A549 (cell line): ENCODE results near the gene LITAFD. TPM values are rescaled to one million over a fixed set of nuclear protein-coding genes. Genes with fewer than 3 reads are reported as not detected.
"Not testable (repeated sequence)": the region's sequence is repeated elsewhere in the genome, so short reads cannot be mapped to it uniquely, and the experiment has no call there.

Experiments
- ATAC-seq, 2 experiments: fragments of 200-7000 bp in 1 of 2; fragments of >200 bp in 1 of 2; cut with Nextera tagmentation in 1 of 2; cut with Tn5 transposase in 1 of 2; 3 replicates each; pipeline versions ENCODE4 v1.8.0 to v1.9.1; 2018 to 2020; ENCODE audit warnings: mild to moderate bottlenecking in 1 of 2, moderate library complexity in 1 of 2
- CTCF ChIA-PET: fragments of 300-600 bp; sonication (Branson Sonifier 250); formaldehyde crosslinking; extraction: SDS; loops from one replicate; lab custom pipeline; 2021; ENCODE audit warnings: antibody characterized with exemption, inconsistent platforms; lab: Yijun Ruan, JAX
- POLR2A ChIA-PET: fragments of 350-600 bp; formaldehyde crosslinking; extraction: SDS; loops from one replicate; lab custom pipeline; 2021; ENCODE audit warnings: antibody characterized with exemption, inconsistent platforms; lab: Yijun Ruan, JAX
- DNase-seq, 2 experiments: peaks; one replicate each; pipeline versions ENCODE4 v3.0.0 to v3.0.0-alpha.2; 2011 to 2016; ENCODE audit warnings: low read depth in 1 of 2, low spot score in 1 of 2
- FAIRE-seq: peaks from 2 replicates; lab custom pipeline; 2011; peaks lifted over from hg19 to GRCh38; lab: Jason Lieb, UNC
- H3K27ac ChIP-seq, 2 experiments: fragments of >200 bp; sonication (Bioruptor Twin); formaldehyde crosslinking; 3 replicates each; pipeline ENCODE4 v1.5.1; 2016 to 2017
- H3K4me1 ChIP-seq: fragments of >200 bp; sonication (Bioruptor Twin); formaldehyde crosslinking; 3 replicates; pipeline ENCODE4 v1.6.1; 2016
- H3K4me2 ChIP-seq: fragments of >200 bp; sonication (Bioruptor Twin); formaldehyde crosslinking; 3 replicates; pipeline ENCODE4 v1.6.1; 2016
- H3K4me3 ChIP-seq: fragments of >200 bp; sonication (Bioruptor Twin); formaldehyde crosslinking; 3 replicates; pipeline ENCODE4 v1.5.1; 2016
- H3K9me3 ChIP-seq: fragments of >200 bp; sonication (Bioruptor Twin); formaldehyde crosslinking; 3 replicates; pipeline ENCODE4 v1.6.1; 2016
- CBX8 ChIP-seq: fragments of 200-600 bp; sonication (generic); IDR thresholded peaks from 2 replicates; pipeline ENCODE4 v1.6.1; 2016
- KDM1A ChIP-seq: fragments of 200-600 bp; sonication (generic); IDR thresholded peaks from 2 replicates; pipeline ENCODE4 v1.6.1; 2016; ENCODE audit warnings: low read depth, mild to moderate bottlenecking
- NR3C1 ChIP-seq: fragments of >200 bp; sonication (Bioruptor Twin); formaldehyde crosslinking; IDR thresholded peaks from 3 replicates; pipeline ENCODE4 v1.6.1; 2017
- PHF8 ChIP-seq: fragments of 200-600 bp; sonication (generic); IDR thresholded peaks from 2 replicates; pipeline ENCODE4 v1.6.1; 2016; ENCODE audit warnings: low read depth, mild to moderate bottlenecking, antibody characterized with exemption, moderate library complexity, borderline replicate concordance
- POLR2AphosphoS2 ChIP-seq: conservative IDR thresholded peaks from 2 replicates; pipeline ENCODE4 v1.6.1; 2012; ENCODE audit warnings: low read length, improper control_type of control experiment, inconsistent platforms
- ZFP36 ChIP-seq: fragments of 450-650 bp; IDR thresholded peaks from 2 replicates; pipeline ENCODE4 v1.6.1; 2014; ENCODE audit warnings: borderline replicate concordance; ENCODE audit not compliant: partially characterized antibody
- whole genome bisulfite sequencing: methylation state at CpG from one replicate; pipeline ENCODE4 v1.1.6; 2017; ENCODE audit errors: missing lambda C conversion rate; 5-methylcytosine and 5-hydroxymethylcytosine counted together
- polyA plus RNA-seq, 4 experiments: library from polyadenylated mRNA; depleted of rRNA in 3 of 4; stranded (reverse); fragments of >200 nt; fragmentation: RNase III in 1 of 4; extraction: RNeasy Plus Mini Kit Qiagen cat#74134 plus additional on column Dnase treatment in 1 of 4; gene quantifications; 2 replicates in 3 of 4; 3 replicates in 1 of 4; pipeline ENCODE4 v1.2.3, GENCODE V29; 2011 to 2017
- TF ChIP-seq, protein P1 (sequence below): IDR thresholded peaks from 2 replicates; pipeline ENCODE4 v1.6.1; 2012; ENCODE audit warnings: low read depth, borderline replicate concordance
- TF ChIP-seq, protein P2 (sequence below): fragments of 250-450 bp; sonication (Bioruptor Pico); IDR thresholded peaks from 2 replicates; pipeline ENCODE4 v1.5.0; 2021; ENCODE audit warnings: mild to moderate bottlenecking, moderate library complexity, borderline replicate concordance
- TF ChIP-seq, protein P3 (sequence below): IDR thresholded peaks from 2 replicates; pipeline ENCODE4 v1.6.1; 2012
- TF ChIP-seq, protein P4 (sequence below): fragments of >200 bp; sonication (Bioruptor Twin); formaldehyde crosslinking; IDR thresholded peaks from 3 replicates; pipeline ENCODE4 v1.6.1; 2016

The LITAFD gene
- polyA plus RNA-seq, 2 of the 4 experiments (the other 2 are of a cell fraction), result not detected

DNA sequence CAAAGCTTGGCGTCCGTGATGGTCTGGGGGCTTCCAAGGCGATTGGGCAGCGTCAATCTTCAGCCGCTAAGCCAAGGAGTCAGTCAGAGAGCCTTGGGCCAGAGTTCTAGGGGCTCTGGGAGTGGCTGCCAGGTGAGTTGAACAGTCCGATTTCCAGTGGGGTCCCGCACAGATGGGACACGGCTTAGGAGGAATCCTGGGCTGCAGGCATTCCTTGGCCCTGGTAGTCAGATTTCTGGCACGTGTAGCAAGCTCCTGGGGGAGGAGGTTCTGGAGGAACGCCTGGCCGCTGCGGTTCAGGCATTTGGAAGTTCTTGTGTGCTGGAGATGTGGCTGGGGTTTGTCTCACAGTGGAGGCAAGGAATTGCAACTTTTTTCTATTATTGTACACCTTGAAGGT is 38.9 kb upstream of the LITAFD start:
- H3K4me3 ChIP-seq, POLR2A ChIA-PET, H3K4me1 ChIP-seq, H3K4me2 ChIP-seq, ATAC-seq, CTCF ChIA-PET, H3K27ac ChIP-seq, FAIRE-seq, DNase-seq, H3K9me3 ChIP-seq: not testable (repeated sequence)
- WGBS, result 83% methylated on average over 9 of the region's 12 CpGs

GRCh38 chr16:8845699-8846298 is 36.4 kb upstream of the LITAFD start:
- POLR2A ChIA-PET, result interaction anchor here (1.1 kb wide), 1 partner anchor 23 kb away, joined by 5 read pairs; the partner anchor contains the start of gene CARHSP1
- CTCF ChIA-PET, result no interaction called here
- 91% methylated on average over 7 of the region's 7 CpGs for WGBS

DNA sequence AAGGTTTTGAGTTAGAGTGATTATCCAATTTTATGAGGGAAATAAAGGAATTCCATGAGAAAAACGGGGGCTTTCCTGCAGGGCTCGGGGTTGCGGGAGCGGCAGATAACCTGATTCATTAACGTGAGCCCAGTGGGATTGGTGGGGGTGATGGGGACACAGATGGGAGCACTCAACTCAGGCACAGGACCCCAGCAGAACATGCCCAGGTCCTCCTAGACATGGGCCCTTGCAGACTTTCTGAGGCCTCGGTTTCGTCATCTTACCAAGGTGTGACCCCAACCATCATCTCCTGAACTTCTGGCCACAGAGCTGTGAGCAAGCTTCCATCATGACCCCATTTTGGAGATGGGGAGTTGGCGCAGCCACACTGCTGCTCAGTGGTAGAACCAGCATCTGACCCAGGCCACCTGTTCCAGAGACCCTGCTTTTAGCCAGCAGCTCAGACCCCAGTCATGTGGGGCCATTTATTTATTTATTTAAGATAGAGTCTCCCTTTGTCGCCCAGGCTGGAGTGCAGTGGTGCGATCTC is 35.7 kb upstream of the LITAFD start:
- Histone ChIP-seq H3K4me2 (no peak overlapping the region), H3K4me3 (no peak overlapping the region), H3K9me3 (no peaks in the 10 kb centered on the region), H3K27ac (no peak overlapping the region), H3K4me1 (peaks cover 23% of the 10 kb centered on the region)
- ATAC-seq, result no peak
- no peak for FAIRE-seq
- no peak for DNase-seq
- TF ChIP-seq, protein P1, sequence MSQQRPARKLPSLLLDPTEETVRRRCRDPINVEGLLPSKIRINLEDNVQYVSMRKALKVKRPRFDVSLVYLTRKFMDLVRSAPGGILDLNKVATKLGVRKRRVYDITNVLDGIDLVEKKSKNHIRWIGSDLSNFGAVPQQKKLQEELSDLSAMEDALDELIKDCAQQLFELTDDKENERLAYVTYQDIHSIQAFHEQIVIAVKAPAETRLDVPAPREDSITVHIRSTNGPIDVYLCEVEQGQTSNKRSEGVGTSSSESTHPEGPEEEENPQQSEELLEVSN, result no peak
- TF ChIP-seq PHF8, result no peak
- WGBS, result 92% methylated on average over 10 of the region's 10 CpGs
- CTCF ChIA-PET, result interaction anchor here (2.8 to 3.1 kb wide), 2 partner anchors 34 to 163 kb away, joined by 9 to 10 read pairs; no protein-coding TSS in a partner anchor
- POLR2A ChIA-PET, result no interaction called here

More at GRCh38 chr16:8845699-8846298, 36.4 kb upstream of the LITAFD start:
- TF ChIP-seq, protein P2, sequence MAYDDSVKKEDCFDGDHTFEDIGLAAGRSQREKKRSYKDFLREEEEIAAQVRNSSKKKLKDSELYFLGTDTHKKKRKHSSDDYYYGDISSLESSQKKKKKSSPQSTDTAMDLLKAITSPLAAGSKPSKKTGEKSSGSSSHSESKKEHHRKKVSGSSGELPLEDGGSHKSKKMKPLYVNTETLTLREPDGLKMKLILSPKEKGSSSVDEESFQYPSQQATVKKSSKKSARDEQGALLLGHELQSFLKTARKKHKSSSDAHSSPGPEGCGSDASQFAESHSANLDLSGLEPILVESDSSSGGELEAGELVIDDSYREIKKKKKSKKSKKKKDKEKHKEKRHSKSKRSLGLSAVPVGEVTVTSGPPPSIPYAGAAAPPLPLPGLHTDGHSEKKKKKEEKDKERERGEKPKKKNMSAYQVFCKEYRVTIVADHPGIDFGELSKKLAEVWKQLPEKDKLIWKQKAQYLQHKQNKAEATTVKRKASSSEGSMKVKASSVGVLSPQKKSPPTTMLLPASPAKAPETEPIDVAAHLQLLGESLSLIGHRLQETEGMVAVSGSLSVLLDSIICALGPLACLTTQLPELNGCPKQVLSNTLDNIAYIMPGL (CRISPR knock-in tag), result no peak
- TF ChIP-seq, protein P3, sequence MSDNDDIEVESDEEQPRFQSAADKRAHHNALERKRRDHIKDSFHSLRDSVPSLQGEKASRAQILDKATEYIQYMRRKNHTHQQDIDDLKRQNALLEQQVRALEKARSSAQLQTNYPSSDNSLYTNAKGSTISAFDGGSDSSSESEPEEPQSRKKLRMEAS, result no peak
- DNase-seq, result no peak
- no peak for FAIRE-seq
- H3K9me3 ChIP-seq, result no peaks in the 10 kb centered on the region
- no peak overlapping the region for H3K4me3 ChIP-seq
- no peak overlapping the region for H3K4me2 ChIP-seq
- H3K4me1 ChIP-seq, result peaks cover 23% of the 10 kb centered on the region
- no peak for ATAC-seq
- H3K27ac ChIP-seq, result no peak overlapping the region

DNA sequence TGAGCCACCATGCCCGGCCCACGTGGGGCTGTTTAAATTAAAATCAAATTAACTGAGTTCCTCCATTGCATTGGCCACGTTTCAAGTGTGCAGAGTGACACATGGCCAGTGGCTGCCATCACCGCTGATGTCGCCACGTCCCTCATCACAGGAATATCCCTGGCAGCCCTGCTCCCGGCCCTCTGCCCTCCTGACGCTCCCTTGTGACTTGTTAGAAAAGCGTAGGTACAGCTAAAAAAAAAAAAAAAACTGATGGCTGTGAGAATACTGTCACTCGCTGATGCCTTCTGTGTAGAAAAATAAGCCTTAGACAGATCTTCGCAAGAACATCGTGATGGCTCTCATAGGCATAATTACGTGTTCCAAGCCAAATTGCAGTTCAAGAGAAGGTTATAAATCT is 35.0 kb upstream of the LITAFD start:
- WGBS, result 87% methylated on average over 13 of the region's 13 CpGs
- Histone ChIP-seq H3K9me3 (no peaks in the 10 kb centered on the region), H3K4me2 (no peak overlapping the region), H3K4me3 (no peak overlapping the region), H3K4me1 (peaks cover 23% of the 10 kb centered on the region), H3K27ac (no peak overlapping the region)
- no peak for FAIRE-seq
- no peak for TF ChIP-seq ZFP36
- no peak for TF ChIP-seq CBX8
- TF ChIP-seq POLR2AphosphoS2, result no peak
- TF ChIP-seq, protein P4, sequence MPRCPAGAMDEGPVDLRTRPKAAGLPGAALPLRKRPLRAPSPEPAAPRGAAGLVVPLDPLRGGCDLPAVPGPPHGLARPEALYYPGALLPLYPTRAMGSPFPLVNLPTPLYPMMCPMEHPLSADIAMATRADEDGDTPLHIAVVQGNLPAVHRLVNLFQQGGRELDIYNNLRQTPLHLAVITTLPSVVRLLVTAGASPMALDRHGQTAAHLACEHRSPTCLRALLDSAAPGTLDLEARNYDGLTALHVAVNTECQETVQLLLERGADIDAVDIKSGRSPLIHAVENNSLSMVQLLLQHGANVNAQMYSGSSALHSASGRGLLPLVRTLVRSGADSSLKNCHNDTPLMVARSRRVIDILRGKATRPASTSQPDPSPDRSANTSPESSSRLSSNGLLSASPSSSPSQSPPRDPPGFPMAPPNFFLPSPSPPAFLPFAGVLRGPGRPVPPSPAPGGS, result no peak
- TF ChIP-seq NR3C1, result no peak
- TF ChIP-seq KDM1A, result no peak
- peak in 1 of 2 experiments; percentile 2 for DNase-seq
- ChIA-PET POLR2A (no interaction called here), CTCF (interaction anchor here (2.8 to 3.1 kb wide), 2 partner anchors 33 to 162 kb away, joined by 9 to 10 read pairs; no protein-coding TSS in a partner anchor)
- no peak for ATAC-seq
